Stomach (tissue), 9 donors: ENCODE data around the gene SYT15. TPM values are rescaled to one million over a fixed set of nuclear protein-coding genes. Genes with fewer than 3 reads are reported as not detected.
A peak's percentile ranks its signal among the peaks of the same experiment; 100 is the strongest.

ENCODE experiments used
- DNase-seq, 2 donors: peaks; one replicate each; pipeline versions ENCODE4 v3.0.0 to v3.0.0-alpha.2; 2013 to 2019
- H3K27ac ChIP-seq, 5 donors: fragments of 200-600 bp in 4 of 5; sonication (generic) in 4 of 5; one replicate each; pipeline ENCODE4 v1.5.1; 2013 to 2019; ENCODE audit warnings: mild to moderate bottlenecking in 1 of 5, moderate library complexity in 1 of 5
- H3K27me3 ChIP-seq, 3 donors: fragments of 200-600 bp; sonication (generic); one replicate each; pipeline ENCODE4 v1.5.1; 2017 to 2019; ENCODE audit warnings: mixed run types in 1 of 3
- H3K36me3 ChIP-seq, 4 donors: fragments of 200-600 bp; sonication (generic); 1 replicate in 3 of 4; 2 replicates in 1 of 4; pipeline ENCODE4 v1.5.1; 2016 to 2019
- H3K4me1 ChIP-seq, 4 donors: fragments of 200-600 bp; sonication (generic); one replicate each; pipeline ENCODE4 v1.5.1; 2016 to 2019
- H3K4me3 ChIP-seq, 4 donors: fragments of 200-600 bp; sonication (generic) in 3 of 4; one replicate each; pipeline ENCODE4 v1.5.1; 2016 to 2019; ENCODE audit warnings: mild to moderate bottlenecking in 1 of 4
- H3K9me3 ChIP-seq, 4 donors: fragments of 200-600 bp; sonication (generic); one replicate each; pipeline ENCODE4 v1.5.1; 2016 to 2019
- EP300 ChIP-seq: sonication (generic); formaldehyde crosslinking; IDR thresholded peaks from one replicate; pipeline ENCODE4 v1.6.1; 2017; ENCODE audit warnings: antibody characterized with exemption
- POLR2A ChIP-seq, 4 donors: fragments of 450-650 bp; IDR thresholded peaks; one replicate each; pipeline ENCODE4 v1.6.1; 2016; ENCODE audit warnings: antibody characterized with exemption in 4 of 4, control low read depth in 2 of 4, mild to moderate bottlenecking in 1 of 4, moderate library complexity in 1 of 4
- POLR2AphosphoS5 ChIP-seq, 3 donors: sonication (generic); formaldehyde crosslinking; IDR thresholded peaks; one replicate each; pipeline ENCODE4 v1.6.1; 2016; ENCODE audit warnings: antibody characterized with exemption in 3 of 3
- WGBS, 5 donors: extraction: QIAGEN DNeasy Blood & Tissue Kit in 3 of 5; methylation state at CpG; one replicate each; pipeline versions ENCODE4 v1.1.5 to v1.1.7; 2013 to 2018; 5-methylcytosine and 5-hydroxymethylcytosine counted together
- intact Hi-C: fragments of 100-400 bp; cut with DNase I; formaldehyde crosslinking; loops from one replicate; pipeline ENCODE4 v1.15.1; 2023; ENCODE audit warnings: low total_unique reads
- polyA plus RNA-seq, 3 donors: library from polyadenylated mRNA; stranded (reverse); fragments of 200-250 nt; gene quantifications; one replicate each; pipeline ENCODE4 v1.2.3, GENCODE V29; 2013
- total RNA-seq, 5 donors: library from RNA; depleted of rRNA; stranded (reverse); fragments of >200 nt; gene quantifications; one replicate each; pipeline versions ENCODE4 v1.1.0 to v1.2.3, GENCODE V29; 2014 to 2016
- TF ChIP-seq, protein P1 (sequence below), 7 experiments: fragments of 450-650 bp in 4 of 7; fragments of 200-600 bp in 3 of 7; sonication (generic) in 3 of 7; IDR thresholded peaks; one replicate each; pipeline ENCODE4 v1.5.1; 2016 to 2019; ENCODE audit warnings: antibody characterized with exemption in 7 of 7, control low read depth in 2 of 7, mild to moderate bottlenecking in 1 of 7
- donor health status: healthy with polysubstance abuse.
- donor health status: Bipolar disorder and iron deficiency.
- donor health status: healthy.

The SYT15 gene
- total and polyA plus RNA-seq, 8 donors = 0.12 to 85.8 (median 0.93) TPM; not detected in 2

DNA sequence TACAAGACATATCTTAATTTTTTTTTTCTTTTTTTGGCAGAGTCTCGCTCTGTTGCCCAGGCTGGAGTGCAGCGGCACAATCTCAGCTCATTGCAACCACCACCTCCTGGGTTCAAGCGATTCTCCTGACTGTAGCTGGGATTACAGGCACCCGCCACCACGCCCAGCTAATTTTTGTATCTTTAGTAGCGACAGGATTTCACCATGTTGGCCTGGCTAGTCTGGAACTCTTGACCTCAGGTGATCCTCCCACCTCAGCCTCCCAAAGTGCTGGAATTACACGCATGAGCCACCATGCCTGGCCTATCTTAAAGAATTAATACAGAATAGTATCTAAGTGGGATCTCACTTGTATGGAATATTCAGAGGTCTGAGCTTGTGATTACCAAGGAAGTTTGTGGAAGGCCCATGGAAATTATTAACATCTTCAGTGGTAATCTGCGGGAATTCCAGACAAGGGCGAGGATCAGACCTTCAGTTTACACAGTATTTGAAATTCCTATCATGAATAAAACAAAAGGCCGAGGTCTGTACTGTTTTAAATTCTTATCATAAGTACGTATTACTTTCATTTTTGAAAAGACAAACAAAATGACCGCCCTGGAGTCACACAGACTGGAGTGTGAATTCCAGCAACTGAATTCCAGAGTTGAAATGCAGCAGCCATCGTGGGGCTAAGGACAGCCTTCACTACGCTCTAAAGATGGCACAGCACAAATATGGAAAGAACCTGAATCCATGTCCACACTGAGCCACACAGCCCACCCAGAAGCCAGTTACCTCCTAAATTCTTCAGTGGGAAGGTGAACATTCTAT, 39.1 kb upstream of the SYT15 start:
- Histone ChIP-seq H3K27ac (peak overlapping the region; percentile 47 to 88 (median 73)), H3K4me1 (peaks cover 24 to 49% (median 39%) of the 10 kb centered on the region in 4 donors), H3K4me3 (no peak overlapping the region), H3K9me3 (no peaks in the 10 kb centered on the region), H3K27me3 (peaks cover 0 to 34% (median 12%) of the 10 kb centered on the region in 3 donors), H3K36me3 (no peaks in the 10 kb centered on the region)
- intact Hi-C loops = no loop called here
- TF ChIP-seq POLR2AphosphoS5 (IDR thresholded peaks at IDR 0.05) (peak in 1 of 3 donors; percentile 68), POLR2A (IDR thresholded peaks at IDR 0.05) (no peak), EP300 (no peak)
- TF ChIP-seq, protein P1, sequence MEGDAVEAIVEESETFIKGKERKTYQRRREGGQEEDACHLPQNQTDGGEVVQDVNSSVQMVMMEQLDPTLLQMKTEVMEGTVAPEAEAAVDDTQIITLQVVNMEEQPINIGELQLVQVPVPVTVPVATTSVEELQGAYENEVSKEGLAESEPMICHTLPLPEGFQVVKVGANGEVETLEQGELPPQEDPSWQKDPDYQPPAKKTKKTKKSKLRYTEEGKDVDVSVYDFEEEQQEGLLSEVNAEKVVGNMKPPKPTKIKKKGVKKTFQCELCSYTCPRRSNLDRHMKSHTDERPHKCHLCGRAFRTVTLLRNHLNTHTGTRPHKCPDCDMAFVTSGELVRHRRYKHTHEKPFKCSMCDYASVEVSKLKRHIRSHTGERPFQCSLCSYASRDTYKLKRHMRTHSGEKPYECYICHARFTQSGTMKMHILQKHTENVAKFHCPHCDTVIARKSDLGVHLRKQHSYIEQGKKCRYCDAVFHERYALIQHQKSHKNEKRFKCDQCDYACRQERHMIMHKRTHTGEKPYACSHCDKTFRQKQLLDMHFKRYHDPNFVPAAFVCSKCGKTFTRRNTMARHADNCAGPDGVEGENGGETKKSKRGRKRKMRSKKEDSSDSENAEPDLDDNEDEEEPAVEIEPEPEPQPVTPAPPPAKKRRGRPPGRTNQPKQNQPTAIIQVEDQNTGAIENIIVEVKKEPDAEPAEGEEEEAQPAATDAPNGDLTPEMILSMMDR (IDR thresholded peaks at IDR 0.05) = no peak
- DNase-seq = peak; percentile 48 to 86
- 37 to 53% (median 40%) methylated on average over 14 of the region's 14 CpGs for WGBS, 5 donors

DNA sequence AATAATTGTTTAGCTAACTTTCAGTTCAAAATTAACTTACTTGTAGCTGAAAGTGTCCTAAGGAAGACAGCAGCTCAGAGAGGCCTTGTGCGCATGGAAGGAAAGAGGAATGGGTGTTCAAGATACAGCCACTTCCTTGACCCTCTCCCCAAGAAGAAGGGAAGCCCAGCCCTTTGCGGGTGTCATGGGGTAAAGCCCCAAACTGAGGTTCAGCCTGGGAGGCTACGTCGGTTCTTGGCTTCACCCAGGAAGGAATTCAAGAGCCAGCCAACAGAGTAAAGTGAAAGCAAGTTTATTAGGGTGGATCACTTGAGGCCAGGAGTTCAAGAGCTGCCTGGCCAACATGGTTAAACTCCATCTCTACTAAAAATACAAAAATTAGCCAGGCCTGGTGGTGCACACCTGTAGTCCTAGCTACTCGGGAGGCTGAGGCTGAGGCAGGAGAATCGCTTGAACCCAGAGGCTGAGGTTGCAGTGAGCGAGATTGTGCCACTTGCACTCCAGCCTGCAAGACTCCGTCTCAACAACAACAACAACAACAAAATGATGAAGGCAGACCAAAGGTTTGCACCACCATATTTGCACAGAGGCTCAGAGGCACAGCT, 38.4 kb upstream of the SYT15 start:
- TF ChIP-seq, protein P1 (IDR thresholded peaks at IDR 0.05) = no peak
- intact Hi-C loops = no loop called here

GRCh38 chr10:46541017-46541661, 37.8 kb upstream of the SYT15 start:
- Histone ChIP-seq H3K27ac (peak overlapping the region in 4 of 5 donors; percentile 72 to 88 (median 78)), H3K36me3 (no peaks in the 10 kb centered on the region), H3K4me3 (peak overlapping the region; percentile 19 to 33 (median 31)), H3K9me3 (no peaks in the 10 kb centered on the region), H3K4me1 (peaks cover 29 to 56% (median 46%) of the 10 kb centered on the region in 4 donors), H3K27me3 (peaks cover 0 to 34% (median 12%) of the 10 kb centered on the region in 3 donors)
- intact Hi-C loops = no loop called here
- no peak for TF ChIP-seq POLR2A (IDR thresholded peaks at IDR 0.05)
- TF ChIP-seq, protein P1 (IDR thresholded peaks at IDR 0.05) = peak in 2 of 7 experiments; percentile 10 to 26
- no peak for TF ChIP-seq EP300
- TF ChIP-seq POLR2AphosphoS5 (IDR thresholded peaks at IDR 0.05) = peak in 1 of 3 donors; percentile 14
- DNase-seq = peak; percentile 69 to 86
- WGBS, 5 donors = 10 to 33% (median 12%) methylated on average over 16 to 42 of the region's 42 CpGs

More for the DNA sequence above, 38.4 kb upstream of the SYT15 start:
- Histone ChIP-seq H3K4me3 (peak overlapping the region in 1 of 4 donors; percentile 31), H3K27me3 (peaks cover 0 to 34% (median 12%) of the 10 kb centered on the region in 3 donors), H3K9me3 (no peaks in the 10 kb centered on the region), H3K36me3 (no peaks in the 10 kb centered on the region), H3K4me1 (peaks cover 29 to 56% (median 44%) of the 10 kb centered on the region in 4 donors), H3K27ac (peak overlapping the region; percentile 47 to 88 (median 73))
- peak in 1 of 2 donors; percentile 29 for DNase-seq
- 64 to 78% (median 76%) methylated on average over 8 of the region's 8 CpGs for WGBS, 5 donors
